ENCODE measurements around the gene JPH3.

Gene JPH3

GRCh38 chr16:87598431-87598830 is 3.9 kb upstream of the JPH3 start:
- no peak for DNase-seq (ENCODE audit: low spot score)
- no peak for TF ChIP-seq CTCF (IDR thresholded peaks at IDR 0.05; ENCODE audit: extremely low read depth, insufficient read depth, missing control alignments)
- in situ Hi-C loops (cut with MboI; ENCODE audit: low pct_unique_long_range_greater_than_20kb, low sequenced_read_pairs, unreplicated experiment): no loop called here

GRCh38 chr16:87600246-87600645 is 2.1 kb upstream of the JPH3 start:
- no peak for TF ChIP-seq CTCF (IDR thresholded peaks at IDR 0.05; ENCODE audit: extremely low read depth, insufficient read depth, missing control alignments)
- in situ Hi-C loops (cut with MboI; ENCODE audit: low pct_unique_long_range_greater_than_20kb, low sequenced_read_pairs, unreplicated experiment): no loop called here
- no peak for DNase-seq (ENCODE audit: low spot score)

- no peak for TF ChIP-seq CTCF (IDR thresholded peaks at IDR 0.05; ENCODE audit: extremely low read depth, insufficient read depth, missing control alignments)
- in situ Hi-C loops (cut with MboI; ENCODE audit: low pct_unique_long_range_greater_than_20kb, low sequenced_read_pairs, unreplicated experiment): no loop called here
- no peak for DNase-seq (ENCODE audit: low spot score)
Observed at GRCh38 chr16:87601401-87601981, 817 bp upstream of the JPH3 start.

GRCh38 chr16:87602821-87603683 is 744 bp downstream of the JPH3 start:
- TF ChIP-seq CTCF (IDR thresholded peaks at IDR 0.05; ENCODE audit: extremely low read depth, insufficient read depth, missing control alignments): no peak
- in situ Hi-C loops (cut with MboI; ENCODE audit: low pct_unique_long_range_greater_than_20kb, low sequenced_read_pairs, unreplicated experiment): no loop called here
- peak; percentile 62 for DNase-seq (ENCODE audit: low spot score)

- in situ Hi-C loops (cut with MboI; ENCODE audit: low pct_unique_long_range_greater_than_20kb, low sequenced_read_pairs, unreplicated experiment): no loop called here
- no peak for DNase-seq (ENCODE audit: low spot score)
- no peak for TF ChIP-seq CTCF (IDR thresholded peaks at IDR 0.05; ENCODE audit: extremely low read depth, insufficient read depth, missing control alignments)
Observed at GRCh38 chr16:87603684-87604633, 1.7 kb downstream of the JPH3 start.

- no peak for DNase-seq (ENCODE audit: low spot score)
- TF ChIP-seq CTCF (IDR thresholded peaks at IDR 0.05; ENCODE audit: extremely low read depth, insufficient read depth, missing control alignments): no peak
- in situ Hi-C loops (cut with MboI; ENCODE audit: low pct_unique_long_range_greater_than_20kb, low sequenced_read_pairs, unreplicated experiment): no loop called here
Observed at GRCh38 chr16:87604634-87605111, 2.4 kb downstream of the JPH3 start.
